Measurements from ENCODE around the gene INSYN2B.
"Not testable (repeated sequence)": the region's sequence is repeated elsewhere in the genome, so short reads cannot be mapped to it uniquely, and the experiment has no call there.

The INSYN2B gene

DNA sequence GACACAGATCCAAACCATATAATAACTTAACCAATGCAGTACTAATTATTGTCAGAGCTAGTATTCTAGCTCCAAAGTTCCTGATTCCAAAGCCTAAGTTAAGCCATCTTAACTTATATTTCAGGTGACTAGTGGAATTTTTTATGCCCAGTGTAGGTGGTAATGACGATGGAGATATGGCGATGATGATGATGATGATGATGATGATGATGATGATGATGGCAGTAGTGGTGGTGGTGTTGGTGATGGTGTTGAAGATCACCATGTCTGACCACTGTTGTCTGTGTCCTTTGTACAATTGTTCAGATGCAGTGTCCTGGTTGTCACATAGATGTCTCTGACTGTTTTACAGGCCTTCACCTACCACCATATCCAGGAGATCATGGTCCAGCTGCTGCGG lies 139.9 kb downstream of the INSYN2B start:
- DNase-seq: no peak

DNA sequence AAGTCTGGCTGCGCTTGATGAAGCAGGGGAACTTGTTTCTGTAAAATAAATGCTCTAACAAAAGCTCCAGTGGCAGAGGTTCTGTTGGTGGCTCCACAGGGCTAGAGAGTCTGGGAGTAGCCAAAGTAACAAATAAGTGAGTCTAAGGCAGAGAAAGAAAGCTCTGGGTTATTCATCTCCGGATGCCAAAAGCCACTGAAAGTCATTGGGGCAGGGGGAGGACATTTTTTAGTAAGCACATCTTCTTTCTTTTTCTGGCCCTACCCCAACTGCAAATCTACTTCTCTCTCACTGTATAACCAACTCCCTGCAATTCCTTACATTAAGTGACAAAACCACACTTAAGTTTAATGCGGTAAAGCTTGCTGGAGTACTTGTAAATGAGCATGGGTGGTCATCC lies 141.6 kb downstream of the INSYN2B start:
- no peak for DNase-seq

GRCh38 chr5:169837686-169838085 lies 142.6 kb downstream of the INSYN2B start:
- no peak for DNase-seq

- DNase-seq: no peak
Measured at GRCh38 chr5:169836835-169837536, 143.3 kb downstream of the INSYN2B start.

- not testable (repeated sequence) for DNase-seq
Measured at GRCh38 chr5:169834540-169834939, 145.8 kb downstream of the INSYN2B start.

GRCh38 chr5:169833681-169834292 lies 146.5 kb downstream of the INSYN2B start:
- DNase-seq: not testable (repeated sequence)

- DNase-seq: no peak
Measured at GRCh38 chr5:169832845-169833244, 147.4 kb downstream of the INSYN2B start.

GRCh38 chr5:169832304-169832703 lies 148.0 kb downstream of the INSYN2B start:
- no peak for DNase-seq

DNA sequence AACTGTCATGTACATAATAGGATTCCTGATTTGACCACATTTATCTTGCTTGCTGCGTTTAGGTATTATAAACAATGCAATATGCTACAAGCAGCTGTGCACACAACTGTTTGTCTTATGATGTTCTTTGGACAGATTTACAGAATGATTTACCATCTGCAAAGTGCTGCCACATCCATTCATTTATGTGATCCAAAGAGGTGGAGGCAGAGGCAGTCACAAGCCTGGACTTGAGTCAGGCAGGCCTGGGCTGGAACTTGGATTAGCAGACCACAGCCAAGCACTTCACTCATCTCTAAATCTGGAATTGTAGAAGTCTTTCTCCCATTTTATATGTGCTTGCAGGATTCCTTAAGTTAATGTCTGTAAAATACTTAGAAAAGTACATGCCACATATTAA lies 149.0 kb downstream of the INSYN2B start:
- DNase-seq: no peak

DNA sequence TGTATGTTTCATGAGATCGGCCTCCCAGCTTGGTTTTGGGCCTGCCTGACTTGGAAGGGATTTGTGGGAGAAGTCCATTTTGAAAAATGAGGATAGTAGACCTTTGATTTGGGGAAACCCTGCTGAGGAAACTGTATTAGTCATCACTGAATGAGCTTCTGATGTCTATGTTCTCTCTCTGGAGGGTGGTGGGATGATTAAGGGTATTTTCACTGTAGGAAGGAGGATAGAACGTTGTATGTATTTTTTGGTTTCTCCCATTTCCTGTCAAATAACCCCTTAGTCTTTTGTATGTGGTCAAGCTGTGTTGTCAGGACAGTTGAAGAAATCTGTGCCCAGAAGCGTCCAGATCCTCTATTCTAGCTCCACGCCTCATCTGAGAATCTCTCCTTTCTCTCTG lies 151.9 kb downstream of the INSYN2B start:
- no peak for DNase-seq

DNA sequence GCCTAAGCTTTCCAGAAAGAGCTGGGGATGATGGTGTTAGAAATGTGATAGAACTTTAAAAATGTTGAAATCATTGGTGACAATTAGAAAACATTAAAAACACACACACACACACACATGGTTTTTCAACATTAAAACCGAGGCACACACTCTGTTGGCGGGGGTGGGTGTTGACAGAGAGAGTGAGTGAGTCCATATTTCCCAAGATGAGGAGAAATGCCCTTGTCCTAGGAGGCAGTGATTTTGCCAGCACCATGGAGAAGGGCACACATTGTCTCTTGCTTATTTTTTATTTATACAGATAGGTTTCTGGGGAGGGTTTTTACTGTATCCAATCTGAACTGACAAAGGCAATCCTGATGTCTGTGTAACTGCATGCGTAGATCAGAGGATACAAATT lies 152.5 kb downstream of the INSYN2B start:
- no peak for DNase-seq

- no peak for DNase-seq
Measured at GRCh38 chr5:169826618-169827017, 153.7 kb downstream of the INSYN2B start.

DNA sequence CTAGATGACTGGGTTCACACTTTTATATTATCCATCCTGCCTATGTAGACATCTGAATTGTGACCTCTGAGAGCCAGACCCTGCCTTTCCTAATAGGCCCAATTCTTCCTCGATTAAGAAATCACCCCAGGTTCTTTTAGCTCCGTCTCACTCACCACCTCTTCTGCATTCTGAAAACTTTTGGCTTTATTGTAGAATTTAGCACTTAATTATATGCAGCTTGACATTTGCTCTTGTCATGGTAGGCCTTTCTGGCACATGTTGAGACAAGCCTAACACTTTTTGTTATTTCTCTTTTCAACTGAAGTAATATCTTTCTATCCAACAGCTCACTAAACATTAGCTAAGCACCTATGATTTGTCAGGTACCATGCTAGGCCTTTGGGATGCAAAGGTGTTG lies 163.3 kb downstream of the INSYN2B start:
- DNase-seq: no peak

GRCh38 chr5:169814522-169814921 lies 165.8 kb downstream of the INSYN2B start:
- DNase-seq: no peak
